Smooth muscle cell (in vitro differentiated cells): ENCODE results near the gene NSUN6. TPM values are rescaled to one million over a fixed set of nuclear protein-coding genes. Genes with fewer than 3 reads are reported as not detected.

Experiments
- DNase-seq: peaks from one replicate; lab custom pipeline; 2025; ENCODE audit not compliant: unreplicated experiment; lab: John Stamatoyannopoulos, UW
- H2AFZ ChIP-seq: fragments of 200-600 bp; sonication (generic); 2 replicates; pipeline ENCODE4 v1.6.0; 2016; ENCODE audit warnings: antibody characterized with exemption, low read depth, mild to moderate bottlenecking
- H3F3A ChIP-seq: fragments of 200-600 bp; sonication (generic); 2 replicates; pipeline ENCODE4 v1.6.0; 2017; ENCODE audit warnings: antibody characterized with exemption, low read depth
- H3K27ac ChIP-seq: fragments of 200-600 bp; sonication (generic); 2 replicates; pipeline ENCODE4 v1.5.1; 2016; ENCODE audit warnings: low read depth, mild to moderate bottlenecking
- H3K27me3 ChIP-seq: fragments of 200-600 bp; sonication (generic); 2 replicates; pipeline ENCODE4 v1.6.1; 2016; ENCODE audit warnings: low read depth, mild to moderate bottlenecking
- H3K36me3 ChIP-seq: fragments of 200-600 bp; sonication (generic); 2 replicates; pipeline ENCODE4 v1.5.1; 2016; ENCODE audit warnings: low read depth
- H3K4me1 ChIP-seq: fragments of 200-600 bp; sonication (generic); 2 replicates; pipeline ENCODE4 v1.5.1; 2016; ENCODE audit warnings: low read depth
- H3K4me2 ChIP-seq: fragments of 200-600 bp; sonication (generic); 2 replicates; pipeline ENCODE4 v1.6.0; 2016; ENCODE audit warnings: mild to moderate bottlenecking
- H3K4me3 ChIP-seq: fragments of 200-600 bp; sonication (generic); 2 replicates; pipeline ENCODE4 v1.5.1; 2016; ENCODE audit warnings: mild to moderate bottlenecking
- H3K79me2 ChIP-seq: fragments of 200-600 bp; sonication (generic); 2 replicates; pipeline ENCODE4 v1.6.0; 2016; ENCODE audit warnings: low read depth, mild to moderate bottlenecking
- H3K9ac ChIP-seq: fragments of 200-600 bp; sonication (generic); 2 replicates; pipeline ENCODE4 v1.6.0; 2016; ENCODE audit warnings: low read depth
- H3K9me3 ChIP-seq: fragments of 200-600 bp; sonication (generic); replicated peaks from 2 replicates; pipeline ENCODE4 v1.5.1; 2016; ENCODE audit warnings: low read depth
- H4K20me1 ChIP-seq: fragments of 200-600 bp; sonication (generic); 2 replicates; pipeline ENCODE4 v1.6.0; 2016; ENCODE audit warnings: low read depth
- CTCF ChIP-seq: fragments of 200-600 bp; sonication (generic); IDR thresholded peaks from 2 replicates; pipeline ENCODE4 v1.5.1; 2017; ENCODE audit warnings: borderline replicate concordance, mild to moderate bottlenecking, antibody characterized with exemption; ENCODE audit not compliant: insufficient read depth, poor library complexity, severe bottlenecking
- WGBS: methylation state at CpG from one replicate; pipeline ENCODE4 v1.1.7; 2016; ENCODE audit warnings: low lambda C conversion rate; 5-methylcytosine and 5-hydroxymethylcytosine counted together
- polyA plus RNA-seq: library from polyadenylated mRNA; unstranded; fragments of >200 nt; fragmentation: Nextera tagmentation; extraction: Ambion mirVana; gene quantifications from 2 replicates; pipeline ENCODE4 v1.2.1, GENCODE V29; 2016
- total RNA-seq: library from RNA; depleted of rRNA; stranded (reverse); fragments of >200 nt; gene quantifications from 2 replicates; pipeline ENCODE4 v1.2.3, GENCODE V29; 2014

NSUN6 gene
- total and polyA plus RNA-seq, 2 experiments from 2014 or later: 6.1 to 7.2 TPM

- H2AFZ ChIP-seq: no peak overlapping the region
- H3K4me2 ChIP-seq: no peak overlapping the region
- H3F3A ChIP-seq: peaks cover 5% of the 10 kb centered on the region
- no peak overlapping the region for H3K9ac ChIP-seq
- H3K79me2 ChIP-seq: no peaks in the 10 kb centered on the region
- no peaks in the 10 kb centered on the region for H3K27me3 ChIP-seq
- no peak overlapping the region for H3K4me3 ChIP-seq
- H3K27ac ChIP-seq: no peak overlapping the region
- no peaks in the 10 kb centered on the region for H3K9me3 ChIP-seq
- no peaks in the 10 kb centered on the region for H3K36me3 ChIP-seq
- H4K20me1 ChIP-seq: no peaks in the 10 kb centered on the region
- H3K4me1 ChIP-seq: peaks cover 8% of the 10 kb centered on the region
- TF ChIP-seq CTCF: no peak
- DNase-seq: no peak
These were observed 30.5 kb downstream of the NSUN6 start for GRCh38 chr10:18620856-18621255.

GRCh38 chr10:18619016-18619415 is 32.4 kb downstream of the NSUN6 start:
- WGBS: 83% methylated on average over 3 of the region's 3 CpGs
- TF ChIP-seq CTCF: no peak
- no peaks in the 10 kb centered on the region for H3K36me3 ChIP-seq
- H3F3A ChIP-seq: no peaks in the 10 kb centered on the region
- H3K4me2 ChIP-seq: no peak overlapping the region
- H3K27ac ChIP-seq: no peak overlapping the region
- no peaks in the 10 kb centered on the region for H3K9me3 ChIP-seq
- DNase-seq: no peak
- no peak overlapping the region for H2AFZ ChIP-seq
- peaks cover 8% of the 10 kb centered on the region for H3K4me1 ChIP-seq
- H3K27me3 ChIP-seq: no peaks in the 10 kb centered on the region
- no peaks in the 10 kb centered on the region for H4K20me1 ChIP-seq
- H3K4me3 ChIP-seq: no peak overlapping the region
- H3K9ac ChIP-seq: no peak overlapping the region
- no peaks in the 10 kb centered on the region for H3K79me2 ChIP-seq

GRCh38 chr10:18616337-18616736 is 35.0 kb downstream of the NSUN6 start:
- Histone ChIP-seq H3K4me3 (no peak overlapping the region), H2AFZ (no peak overlapping the region), H3K9me3 (no peaks in the 10 kb centered on the region), H3K36me3 (peaks cover 3% of the 10 kb centered on the region), H3F3A (peaks cover 4% of the 10 kb centered on the region), H3K4me2 (no peak overlapping the region), H4K20me1 (no peaks in the 10 kb centered on the region), H3K27me3 (no peaks in the 10 kb centered on the region), H3K4me1 (no peaks in the 10 kb centered on the region), H3K27ac (peak overlapping the region; percentile 5), H3K79me2 (no peaks in the 10 kb centered on the region), H3K9ac (no peak overlapping the region)
- WGBS: 66% methylated on average over 3 of the region's 3 CpGs
- TF ChIP-seq CTCF: no peak
- DNase-seq: no peak

GRCh38 chr10:18615618-18616017 is 35.8 kb downstream of the NSUN6 start:
- Histone ChIP-seq H3K4me3 (no peak overlapping the region), H3K4me1 (no peaks in the 10 kb centered on the region), H4K20me1 (no peaks in the 10 kb centered on the region), H3K4me2 (no peak overlapping the region), H3K79me2 (no peaks in the 10 kb centered on the region), H2AFZ (no peak overlapping the region), H3K9me3 (no peaks in the 10 kb centered on the region), H3K36me3 (peaks cover 3% of the 10 kb centered on the region), H3F3A (peaks cover 4% of the 10 kb centered on the region), H3K27me3 (no peaks in the 10 kb centered on the region), H3K9ac (no peak overlapping the region), H3K27ac (no peak overlapping the region)
- no peak for TF ChIP-seq CTCF
- DNase-seq: no peak
- 76% methylated on average over 4 of the region's 4 CpGs for WGBS
